ENCODE data around the gene RNF151. TPM values are rescaled to one million over a fixed set of nuclear protein-coding genes. Genes with fewer than 3 reads are reported as not detected.

The RNF151 gene
- total and polyA plus RNA-seq, 2 of the 13 experiments (the other 11 are each of a cell fraction or from before 2014, with no cell fraction given) = not detected

- TF ChIP-seq, protein P1, sequence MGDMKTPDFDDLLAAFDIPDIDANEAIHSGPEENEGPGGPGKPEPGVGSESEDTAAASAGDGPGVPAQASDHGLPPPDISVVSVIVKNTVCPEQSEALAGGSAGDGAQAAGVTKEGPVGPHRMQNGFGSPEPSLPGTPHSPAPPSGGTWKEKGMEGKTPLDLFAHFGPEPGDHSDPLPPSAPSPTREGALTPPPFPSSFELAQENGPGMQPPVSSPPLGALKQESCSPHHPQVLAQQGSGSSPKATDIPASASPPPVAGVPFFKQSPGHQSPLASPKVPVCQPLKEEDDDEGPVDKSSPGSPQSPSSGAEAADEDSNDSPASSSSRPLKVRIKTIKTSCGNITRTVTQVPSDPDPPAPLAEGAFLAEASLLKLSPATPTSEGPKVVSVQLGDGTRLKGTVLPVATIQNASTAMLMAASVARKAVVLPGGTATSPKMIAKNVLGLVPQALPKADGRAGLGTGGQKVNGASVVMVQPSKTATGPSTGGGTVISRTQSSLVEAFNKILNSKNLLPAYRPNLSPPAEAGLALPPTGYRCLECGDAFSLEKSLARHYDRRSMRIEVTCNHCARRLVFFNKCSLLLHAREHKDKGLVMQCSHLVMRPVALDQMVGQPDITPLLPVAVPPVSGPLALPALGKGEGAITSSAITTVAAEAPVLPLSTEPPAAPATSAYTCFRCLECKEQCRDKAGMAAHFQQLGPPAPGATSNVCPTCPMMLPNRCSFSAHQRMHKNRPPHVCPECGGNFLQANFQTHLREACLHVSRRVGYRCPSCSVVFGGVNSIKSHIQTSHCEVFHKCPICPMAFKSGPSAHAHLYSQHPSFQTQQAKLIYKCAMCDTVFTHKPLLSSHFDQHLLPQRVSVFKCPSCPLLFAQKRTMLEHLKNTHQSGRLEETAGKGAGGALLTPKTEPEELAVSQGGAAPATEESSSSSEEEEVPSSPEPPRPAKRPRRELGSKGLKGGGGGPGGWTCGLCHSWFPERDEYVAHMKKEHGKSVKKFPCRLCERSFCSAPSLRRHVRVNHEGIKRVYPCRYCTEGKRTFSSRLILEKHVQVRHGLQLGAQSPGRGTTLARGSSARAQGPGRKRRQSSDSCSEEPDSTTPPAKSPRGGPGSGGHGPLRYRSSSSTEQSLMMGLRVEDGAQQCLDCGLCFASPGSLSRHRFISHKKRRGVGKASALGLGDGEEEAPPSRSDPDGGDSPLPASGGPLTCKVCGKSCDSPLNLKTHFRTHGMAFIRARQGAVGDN (CRISPR knock-in tag; IDR thresholded peaks at IDR 0.05) = peak; percentile 94
- TF ChIP-seq, protein P2, sequence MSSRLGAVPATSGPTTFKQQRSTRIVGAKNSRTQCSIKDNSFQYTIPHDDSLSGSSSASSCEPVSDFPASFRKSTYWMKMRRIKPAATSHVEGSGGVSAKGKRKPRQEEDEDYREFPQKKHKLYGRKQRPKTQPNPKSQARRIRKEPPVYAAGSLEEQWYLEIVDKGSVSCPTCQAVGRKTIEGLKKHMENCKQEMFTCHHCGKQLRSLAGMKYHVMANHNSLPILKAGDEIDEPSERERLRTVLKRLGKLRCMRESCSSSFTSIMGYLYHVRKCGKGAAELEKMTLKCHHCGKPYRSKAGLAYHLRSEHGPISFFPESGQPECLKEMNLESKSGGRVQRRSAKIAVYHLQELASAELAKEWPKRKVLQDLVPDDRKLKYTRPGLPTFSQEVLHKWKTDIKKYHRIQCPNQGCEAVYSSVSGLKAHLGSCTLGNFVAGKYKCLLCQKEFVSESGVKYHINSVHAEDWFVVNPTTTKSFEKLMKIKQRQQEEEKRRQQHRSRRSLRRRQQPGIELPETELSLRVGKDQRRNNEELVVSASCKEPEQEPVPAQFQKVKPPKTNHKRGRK (CRISPR knock-in tag; IDR thresholded peaks at IDR 0.05) = no peak
- no peak for TF ChIP-seq ATM (IDR thresholded peaks at IDR 0.05; ENCODE audit: borderline replicate concordance)
- TF ChIP-seq ZNF350 (CRISPR knock-in tag; IDR thresholded peaks at IDR 0.05; ENCODE audit: borderline replicate concordance, low read depth) = peak; percentile 68; the same call in 1 of the 2 replicates
- no peak for TF ChIP-seq ZNF749 (CRISPR knock-in tag; IDR thresholded peaks at IDR 0.05; ENCODE audit: borderline replicate concordance)
- no peak for TF ChIP-seq MZF1 (CRISPR knock-in tag; IDR thresholded peaks at IDR 0.05; ENCODE audit: borderline replicate concordance)
- no peak for TF ChIP-seq DNMT3B (CRISPR knock-in tag; conservative IDR thresholded peaks at IDR 0.05)
- peak; percentile 79 for TF ChIP-seq ZFX (CRISPR knock-in tag; IDR thresholded peaks at IDR 0.05; ENCODE audit: low read depth)
- peak; percentile 84; the same call in 1 of the 2 replicates for TF ChIP-seq ZZZ3 (CRISPR knock-in tag; IDR thresholded peaks at IDR 0.05; ENCODE audit: borderline replicate concordance)
- TF ChIP-seq ZNF556 (CRISPR knock-in tag; IDR thresholded peaks at IDR 0.05; ENCODE audit: borderline replicate concordance) = peak; percentile 74; the same call in 1 of the 2 replicates
- TF ChIP-seq REPIN1 (CRISPR knock-in tag; IDR thresholded peaks at IDR 0.05; ENCODE audit: borderline replicate concordance, low read depth) = peak; percentile 63; the same call in 1 of the 2 replicates
- TF ChIP-seq ZNF772 (CRISPR knock-in tag; IDR thresholded peaks at IDR 0.05) = peak; percentile 75; the same call in 1 of the 2 replicates
- peak; percentile 84; the same call in 1 of the 2 replicates for TF ChIP-seq ZNF788 (CRISPR knock-in tag; IDR thresholded peaks at IDR 0.05; ENCODE audit: borderline replicate concordance)
- no peak for TF ChIP-seq FOSL1 (CRISPR knock-in tag; IDR thresholded peaks at IDR 0.05; ENCODE audit: borderline replicate concordance)
- no peak for TF ChIP-seq RFX5 (IDR thresholded peaks at IDR 0.05; ENCODE audit: low read depth, low read length)
- TF ChIP-seq MLX (CRISPR knock-in tag; IDR thresholded peaks at IDR 0.05) = no peak; the same call in 1 of the 2 replicates
Measured at GRCh38 chr16:1940273-1941161, 26.1 kb upstream of the RNF151 start (continued).

Measured in HepG2 (cell line).